GM21423 (cell line): ENCODE data around the gene GLT1D1.

Source experiments
- ATAC-seq: cut with Tn5 transposase; IDR thresholded peaks from one replicate; pipeline ENCODE4 v1.9.1; 2021; ENCODE audit warnings: mild to moderate bottlenecking, moderate library complexity; ENCODE audit not compliant: unreplicated experiment

Gene GLT1D1

GRCh38 chr12:128992116-128992515, 138.8 kb downstream of the GLT1D1 start:
- no peak for ATAC-seq

GRCh38 chr12:128992550-128992949, 139.3 kb downstream of the GLT1D1 start:
- no peak for ATAC-seq

- no peak for ATAC-seq
Observed at GRCh38 chr12:128994856-128995255, 141.6 kb downstream of the GLT1D1 start.

- ATAC-seq: no peak
Observed at GRCh38 chr12:128995619-128996018, 142.3 kb downstream of the GLT1D1 start.

- ATAC-seq: no peak
Observed at GRCh38 chr12:129001826-129002225, 148.5 kb downstream of the GLT1D1 start.

- ATAC-seq: no peak
Observed at GRCh38 chr12:129002427-129002826, 149.1 kb downstream of the GLT1D1 start.

- ATAC-seq: no peak
Observed at GRCh38 chr12:129005416-129005815, 152.1 kb downstream of the GLT1D1 start.

GRCh38 chr12:129005829-129006228, 152.6 kb downstream of the GLT1D1 start:
- ATAC-seq: no peak

- no peak for ATAC-seq
Observed at GRCh38 chr12:129009833-129010622, 156.8 kb downstream of the GLT1D1 start.

GRCh38 chr12:129016159-129016558, 162.9 kb downstream of the GLT1D1 start:
- ATAC-seq: no peak

GRCh38 chr12:129025055-129025454, 171.8 kb downstream of the GLT1D1 start:
- no peak for ATAC-seq

- ATAC-seq: no peak
Observed at GRCh38 chr12:129028844-129029243, 175.6 kb downstream of the GLT1D1 start.
